ENCODE measurements around the gene EIF5. TPM values are rescaled to one million over a fixed set of nuclear protein-coding genes. Genes with fewer than 3 reads are reported as not detected.

EIF5 gene
- total and polyA plus RNA-seq, 2 donors (not counting 3 experiments of a cell fraction or from before 2014, with no cell fraction given): 175 to 313 TPM

DNA sequence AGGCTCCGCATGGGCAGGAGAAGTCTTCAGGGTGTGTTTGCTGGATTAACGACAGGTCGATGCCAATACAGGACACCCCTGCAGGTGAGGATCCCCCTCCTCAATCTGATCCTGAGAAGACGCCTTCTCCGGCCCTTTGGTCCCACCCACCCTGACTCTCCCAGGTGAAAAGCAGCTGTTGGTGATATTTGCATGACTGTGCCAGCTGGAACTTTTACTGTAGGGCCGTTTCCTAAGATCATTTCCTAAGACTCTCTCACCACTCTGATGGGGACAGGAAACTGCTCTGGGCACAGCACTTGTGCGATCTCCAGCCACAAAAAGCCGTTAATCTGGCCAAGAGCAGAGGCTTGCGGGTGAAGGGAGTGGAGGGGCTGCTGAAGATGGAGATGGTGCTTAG lies 16.8 kb upstream of the EIF5 start:
- H3K79me2 ChIP-seq (ENCODE audit: control insufficient read depth, insufficient read depth, low read length): no peaks in the 10 kb centered on the region
- H3K9me1 ChIP-seq (replicated peaks; ENCODE audit: control insufficient read depth, extremely low read depth, insufficient read depth, low read length): no peaks in the 10 kb centered on the region
- intact Hi-C loops (cut with micrococcal nuclease): no loop called here
- no peak overlapping the region for H3K9ac ChIP-seq (replicated peaks; ENCODE audit: extremely low read depth, insufficient read depth, low read length)
- H3K4me2 ChIP-seq (ENCODE audit: insufficient read depth, low read length): no peak overlapping the region
- H3K36me3 ChIP-seq (ENCODE audit: control insufficient read depth in 2 of 2, extremely low read depth in 1 of 2, insufficient read depth in 2 of 2, low read length in 2 of 2): no peaks in the 10 kb centered on the region
- no peak overlapping the region for H3K27ac ChIP-seq (ENCODE audit: insufficient read depth, low read depth, low read length)
- POLR2A ChIA-PET: no interaction called here
- no peaks in the 10 kb centered on the region for H4K20me1 ChIP-seq (replicated peaks; ENCODE audit: control insufficient read depth, extremely low read depth, insufficient read depth, low read length)
- H3K27me3 ChIP-seq (ENCODE audit: control insufficient read depth in 2 of 2, insufficient read depth in 2 of 2, low read length in 2 of 2): no peaks in the 10 kb centered on the region
- no TSS peak for BruUV-seq (replicated peaks)
- no peak overlapping the region for H3K4me3 ChIP-seq (replicated peaks in 1 of 3; ENCODE audit: insufficient read depth in 1 of 3, low read depth in 1 of 3, low read length in 3 of 3)
- H2AFZ ChIP-seq (ENCODE audit: low read depth, low read length): no peak overlapping the region
- CTCF ChIA-PET: no interaction called here
- DNase-seq (ENCODE audit: low read depth, low spot score): no peak
- dilution Hi-C loops (cut with MboI; ENCODE audit: extremely low pct_ligation_motif_present, low sequenced_read_pairs): no loop called here
- H3K4me1 ChIP-seq (ENCODE audit: control insufficient read depth, extremely low read depth, insufficient read depth, low read length): peaks cover 13% of the 10 kb centered on the region
- no peaks in the 10 kb centered on the region for H3K9me3 ChIP-seq (replicated peaks; ENCODE audit: control insufficient read depth, insufficient read depth, low read length)
- peak; percentile 8 for FAIRE-seq
- TF ChIP-seq JUN (IDR thresholded peaks at IDR 0.05; ENCODE audit: borderline replicate concordance, insufficient read depth, insufficient read length, low read depth): no peak
- no peak for TF ChIP-seq POLR2A (IDR thresholded peaks at IDR 0.05; ENCODE audit: low read depth, low read length)
- TF ChIP-seq, protein P1, sequence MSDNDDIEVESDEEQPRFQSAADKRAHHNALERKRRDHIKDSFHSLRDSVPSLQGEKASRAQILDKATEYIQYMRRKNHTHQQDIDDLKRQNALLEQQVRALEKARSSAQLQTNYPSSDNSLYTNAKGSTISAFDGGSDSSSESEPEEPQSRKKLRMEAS (IDR thresholded peaks at IDR 0.05; ENCODE audit: insufficient read depth, insufficient read length): no peak
- TF ChIP-seq FOS (IDR thresholded peaks at IDR 0.05; ENCODE audit: borderline replicate concordance, insufficient read depth, low read length): no peak
- TF ChIP-seq MYC (IDR thresholded peaks at IDR 0.05; ENCODE audit: low read depth, low read length): no peak
- TF ChIP-seq EZH2 (IDR thresholded peaks at IDR 0.05; ENCODE audit: borderline replicate concordance, low read depth, low read length, severe bottlenecking): no peak
- TF ChIP-seq POLR2AphosphoS5 (IDR thresholded peaks at IDR 0.05; ENCODE audit: insufficient read depth, low read depth, low read length): no peak
- TF ChIP-seq GATA2 (IDR thresholded peaks at IDR 0.05; ENCODE audit: insufficient read depth, insufficient read length, low read depth, low read length): no peak
- TF ChIP-seq, protein P2, sequence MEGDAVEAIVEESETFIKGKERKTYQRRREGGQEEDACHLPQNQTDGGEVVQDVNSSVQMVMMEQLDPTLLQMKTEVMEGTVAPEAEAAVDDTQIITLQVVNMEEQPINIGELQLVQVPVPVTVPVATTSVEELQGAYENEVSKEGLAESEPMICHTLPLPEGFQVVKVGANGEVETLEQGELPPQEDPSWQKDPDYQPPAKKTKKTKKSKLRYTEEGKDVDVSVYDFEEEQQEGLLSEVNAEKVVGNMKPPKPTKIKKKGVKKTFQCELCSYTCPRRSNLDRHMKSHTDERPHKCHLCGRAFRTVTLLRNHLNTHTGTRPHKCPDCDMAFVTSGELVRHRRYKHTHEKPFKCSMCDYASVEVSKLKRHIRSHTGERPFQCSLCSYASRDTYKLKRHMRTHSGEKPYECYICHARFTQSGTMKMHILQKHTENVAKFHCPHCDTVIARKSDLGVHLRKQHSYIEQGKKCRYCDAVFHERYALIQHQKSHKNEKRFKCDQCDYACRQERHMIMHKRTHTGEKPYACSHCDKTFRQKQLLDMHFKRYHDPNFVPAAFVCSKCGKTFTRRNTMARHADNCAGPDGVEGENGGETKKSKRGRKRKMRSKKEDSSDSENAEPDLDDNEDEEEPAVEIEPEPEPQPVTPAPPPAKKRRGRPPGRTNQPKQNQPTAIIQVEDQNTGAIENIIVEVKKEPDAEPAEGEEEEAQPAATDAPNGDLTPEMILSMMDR (IDR thresholded peaks at IDR 0.05; ENCODE audit: extremely low read depth in 1 of 2, insufficient read depth in 1 of 2, low read depth in 1 of 2, low read length in 2 of 2): no peak

All from endothelial cell of umbilical vein (primary cell).